HG03045 (cell line): ENCODE results near the gene CORIN.
"Not testable (repeated sequence)": the region's sequence is repeated elsewhere in the genome, so short reads cannot be mapped to it uniquely, and the experiment has no call there.

Experiments used
- ATAC-seq: cut with Tn5 transposase; IDR thresholded peaks from one replicate; pipeline ENCODE4 v1.9.1; 2021; ENCODE audit warnings: mild to moderate bottlenecking, moderate library complexity; ENCODE audit not compliant: unreplicated experiment

Gene CORIN

GRCh38 chr4:47572981-47573380 is 264.9 kb downstream of the CORIN start:
- ATAC-seq = no peak

- ATAC-seq = no peak
Measured at GRCh38 chr4:47570816-47571215, 267.1 kb downstream of the CORIN start.

GRCh38 chr4:47567511-47567910 is 270.4 kb downstream of the CORIN start:
- ATAC-seq = no peak

GRCh38 chr4:47566969-47567368 is 270.9 kb downstream of the CORIN start:
- no peak for ATAC-seq

- ATAC-seq = no peak
Measured at GRCh38 chr4:47566566-47566965, 271.3 kb downstream of the CORIN start.

- ATAC-seq = no peak
Measured at GRCh38 chr4:47562297-47562696, 275.6 kb downstream of the CORIN start.

GRCh38 chr4:47561331-47561730 is 276.5 kb downstream of the CORIN start:
- ATAC-seq = no peak

- ATAC-seq = no peak
Measured at GRCh38 chr4:47560682-47561081, 277.2 kb downstream of the CORIN start.

- no peak for ATAC-seq
Measured at GRCh38 chr4:47557255-47557654, 280.6 kb downstream of the CORIN start.

- not testable (repeated sequence) for ATAC-seq
Measured at GRCh38 chr4:47555920-47556319, 281.9 kb downstream of the CORIN start.

- no peak for ATAC-seq
Measured at GRCh38 chr4:47553329-47554125, 284.3 kb downstream of the CORIN start.

- ATAC-seq = no peak
Measured at GRCh38 chr4:47551682-47552081, 286.2 kb downstream of the CORIN start.

GRCh38 chr4:47550899-47551548 is 286.8 kb downstream of the CORIN start:
- no peak for ATAC-seq

GRCh38 chr4:47550357-47550756 is 287.5 kb downstream of the CORIN start:
- not testable (repeated sequence) for ATAC-seq
